Right atrium auricular region (tissue), 2 donors: ENCODE data around the gene DCAF12L1. TPM values are rescaled to one million over a fixed set of nuclear protein-coding genes. Genes with fewer than 3 reads are reported as not detected.

Experiments used
- DNase-seq: peaks from one replicate; pipeline ENCODE4 v3.0.0-alpha.2; 2019; ENCODE audit warnings: low spot score
- H3K27ac ChIP-seq, 2 donors: fragments of 200-600 bp; sonication (generic); 1 replicate in 1 of 2; 2 replicates in 1 of 2; pipeline ENCODE4 v1.5.1; 2016 to 2019
- H3K27me3 ChIP-seq, 2 donors: fragments of 200-600 bp; sonication (generic); one replicate each; pipeline versions ENCODE4 v1.5.1 to v1.6.0; 2017 to 2019
- H3K36me3 ChIP-seq: fragments of 200-600 bp; sonication (generic); one replicate; pipeline ENCODE4 v1.5.1; 2016
- H3K4me1 ChIP-seq, 2 donors: fragments of 200-600 bp; sonication (generic); one replicate each; pipeline versions ENCODE4 v1.5.1 to v1.6.0; 2017 to 2019
- H3K4me3 ChIP-seq, 2 donors: fragments of 200-600 bp; sonication (generic); 1 replicate in 1 of 2; 2 replicates in 1 of 2; pipeline ENCODE4 v1.5.1; 2017 to 2019; ENCODE audit warnings: mild to moderate bottlenecking in 1 of 2, moderate library complexity in 1 of 2
- H3K9me3 ChIP-seq, 2 donors: fragments of 200-600 bp; sonication (generic); one replicate each; pipeline ENCODE4 v1.5.1; 2019
- total RNA-seq, 2 donors: library from RNA; depleted of rRNA; stranded (reverse); fragments of >200 nt; gene quantifications; one replicate each; pipeline ENCODE4 v1.1.0, GENCODE V29; 2016
- TF ChIP-seq, protein P1 (sequence below), 2 donors: fragments of 200-600 bp; sonication (generic); IDR thresholded peaks; one replicate each; pipeline ENCODE4 v1.5.1; 2019; ENCODE audit warnings: antibody characterized with exemption in 2 of 2

Gene DCAF12L1
- total RNA-seq, 2 donors from 2014 or later, result not detected

- no peaks in the 10 kb centered on the region for H3K27me3 ChIP-seq
- H3K4me3 ChIP-seq, result no peak overlapping the region
- no peaks in the 10 kb centered on the region for H3K36me3 ChIP-seq
- DNase-seq, result no peak
- no peak overlapping the region for H3K27ac ChIP-seq
- TF ChIP-seq, protein P1, sequence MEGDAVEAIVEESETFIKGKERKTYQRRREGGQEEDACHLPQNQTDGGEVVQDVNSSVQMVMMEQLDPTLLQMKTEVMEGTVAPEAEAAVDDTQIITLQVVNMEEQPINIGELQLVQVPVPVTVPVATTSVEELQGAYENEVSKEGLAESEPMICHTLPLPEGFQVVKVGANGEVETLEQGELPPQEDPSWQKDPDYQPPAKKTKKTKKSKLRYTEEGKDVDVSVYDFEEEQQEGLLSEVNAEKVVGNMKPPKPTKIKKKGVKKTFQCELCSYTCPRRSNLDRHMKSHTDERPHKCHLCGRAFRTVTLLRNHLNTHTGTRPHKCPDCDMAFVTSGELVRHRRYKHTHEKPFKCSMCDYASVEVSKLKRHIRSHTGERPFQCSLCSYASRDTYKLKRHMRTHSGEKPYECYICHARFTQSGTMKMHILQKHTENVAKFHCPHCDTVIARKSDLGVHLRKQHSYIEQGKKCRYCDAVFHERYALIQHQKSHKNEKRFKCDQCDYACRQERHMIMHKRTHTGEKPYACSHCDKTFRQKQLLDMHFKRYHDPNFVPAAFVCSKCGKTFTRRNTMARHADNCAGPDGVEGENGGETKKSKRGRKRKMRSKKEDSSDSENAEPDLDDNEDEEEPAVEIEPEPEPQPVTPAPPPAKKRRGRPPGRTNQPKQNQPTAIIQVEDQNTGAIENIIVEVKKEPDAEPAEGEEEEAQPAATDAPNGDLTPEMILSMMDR (IDR thresholded peaks at IDR 0.05), result no peak
- no peaks in the 10 kb centered on the region for H3K9me3 ChIP-seq
- H3K4me1 ChIP-seq, result no peaks in the 10 kb centered on the region
Observed at GRCh38 chrX:126551306-126551705, 1.3 kb downstream of the DCAF12L1 start.

DNA sequence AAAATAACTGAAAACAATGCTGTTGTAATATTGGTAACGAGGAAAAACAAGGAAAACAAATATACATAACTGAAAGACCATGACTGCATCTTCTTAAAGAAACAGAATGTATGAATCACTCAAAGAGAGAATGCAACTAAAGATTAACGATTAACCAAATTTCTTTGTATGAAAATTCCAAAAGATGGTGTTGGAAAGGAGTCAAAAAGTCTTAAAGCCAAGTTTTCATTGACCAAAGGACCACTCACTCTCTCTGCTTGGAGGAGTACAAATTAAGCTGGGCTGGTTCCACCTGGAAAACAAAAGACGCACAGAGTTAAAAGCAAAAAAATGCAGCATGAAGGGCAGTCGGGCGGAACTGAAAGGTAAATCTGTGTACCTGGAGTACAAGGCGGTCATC, 1.8 kb downstream of the DCAF12L1 start:
- Histone ChIP-seq H3K27ac (no peak overlapping the region), H3K36me3 (no peaks in the 10 kb centered on the region), H3K27me3 (no peaks in the 10 kb centered on the region), H3K4me3 (no peak overlapping the region), H3K9me3 (no peaks in the 10 kb centered on the region), H3K4me1 (no peaks in the 10 kb centered on the region)
- no peak for DNase-seq
- TF ChIP-seq, protein P1 (IDR thresholded peaks at IDR 0.05), result no peak

DNA sequence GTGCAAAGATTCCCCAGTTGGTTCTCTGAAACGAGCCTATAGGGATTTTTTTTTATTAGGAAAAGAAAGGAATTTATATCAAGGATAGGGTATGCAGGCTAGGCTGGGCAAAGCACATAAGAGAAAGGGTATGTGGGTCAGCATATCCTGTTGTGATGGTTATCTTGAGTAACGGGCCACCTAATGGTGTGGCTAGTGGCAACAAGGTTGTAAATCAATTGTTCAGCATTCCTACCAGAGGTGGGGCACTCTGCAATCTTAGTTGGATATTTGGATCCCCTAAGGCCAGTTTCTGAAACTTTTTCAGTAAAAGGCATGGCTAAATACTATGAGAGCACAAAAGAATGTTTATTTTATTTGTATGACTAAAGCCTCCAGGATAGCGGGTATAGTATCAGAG, 42.7 kb downstream of the DCAF12L1 start:
- DNase-seq, result no peak

More for the DNA sequence above, 42.7 kb downstream of the DCAF12L1 start:
- no peaks in the 10 kb centered on the region for H3K4me1 ChIP-seq
- no peaks in the 10 kb centered on the region for H3K27me3 ChIP-seq
- no peak overlapping the region for H3K27ac ChIP-seq
- H3K4me3 ChIP-seq, result no peak overlapping the region
- TF ChIP-seq, protein P1 (IDR thresholded peaks at IDR 0.05), result no peak
- no peaks in the 10 kb centered on the region for H3K9me3 ChIP-seq
- no peaks in the 10 kb centered on the region for H3K36me3 ChIP-seq
